Transverse colon (tissue), 4 donors: ENCODE data around the gene AQP6.

ENCODE experiments used
- CTCF ChIP-seq, 5 experiments: fragments of 200-600 bp in 3 of 5; fragments of 450-650 bp in 2 of 5; sonication (generic) in 3 of 5; IDR thresholded peaks; 1 replicate in 2 of 5; 2 replicates in 3 of 5; pipeline ENCODE4 v1.5.1; 2016 to 2017; ENCODE audit warnings: antibody characterized with exemption in 5 of 5, inconsistent platforms in 3 of 5, mild to moderate bottlenecking in 2 of 5, moderate library complexity in 1 of 5
- EP300 ChIP-seq: sonication (generic); formaldehyde crosslinking; IDR thresholded peaks from one replicate; pipeline ENCODE4 v1.6.1; 2017; ENCODE audit warnings: antibody characterized with exemption, low read depth
- POLR2A ChIP-seq: fragments of 450-650 bp; IDR thresholded peaks from one replicate; pipeline ENCODE4 v1.6.1; 2016; ENCODE audit warnings: antibody characterized with exemption, mild to moderate bottlenecking, moderate library complexity
- POLR2AphosphoS5 ChIP-seq, 3 donors: sonication (generic); formaldehyde crosslinking; IDR thresholded peaks; one replicate each; pipeline ENCODE4 v1.6.1; 2016; ENCODE audit warnings: antibody characterized with exemption in 3 of 3

DNA sequence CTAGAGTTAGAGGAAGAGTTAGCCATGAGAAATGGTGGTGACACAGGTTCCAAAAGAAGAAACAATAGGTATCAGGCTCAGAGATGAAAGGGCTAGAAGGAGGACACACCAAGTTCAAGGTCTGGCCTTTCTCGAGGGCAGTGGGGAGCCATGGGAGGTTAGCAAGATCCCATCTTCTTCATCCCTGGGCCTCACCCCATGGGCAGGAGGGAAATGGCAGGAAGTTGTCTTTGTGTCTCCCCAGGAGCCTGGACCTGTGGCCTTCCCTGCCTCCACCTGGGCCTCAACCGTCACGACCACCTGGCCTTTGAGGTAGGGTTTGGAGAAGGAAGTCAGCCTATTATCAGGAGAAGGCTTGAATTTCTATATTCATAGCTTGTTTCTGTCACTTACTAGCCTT is 28.0 kb upstream of the AQP6 start:
- TF ChIP-seq CTCF (IDR thresholded peaks at IDR 0.05): no peak
- TF ChIP-seq POLR2A: no peak
- TF ChIP-seq POLR2AphosphoS5 (IDR thresholded peaks at IDR 0.05): no peak
- no peak for TF ChIP-seq EP300
